ENCODE measurements around the gene MTUS2.

MTUS2 gene

DNA sequence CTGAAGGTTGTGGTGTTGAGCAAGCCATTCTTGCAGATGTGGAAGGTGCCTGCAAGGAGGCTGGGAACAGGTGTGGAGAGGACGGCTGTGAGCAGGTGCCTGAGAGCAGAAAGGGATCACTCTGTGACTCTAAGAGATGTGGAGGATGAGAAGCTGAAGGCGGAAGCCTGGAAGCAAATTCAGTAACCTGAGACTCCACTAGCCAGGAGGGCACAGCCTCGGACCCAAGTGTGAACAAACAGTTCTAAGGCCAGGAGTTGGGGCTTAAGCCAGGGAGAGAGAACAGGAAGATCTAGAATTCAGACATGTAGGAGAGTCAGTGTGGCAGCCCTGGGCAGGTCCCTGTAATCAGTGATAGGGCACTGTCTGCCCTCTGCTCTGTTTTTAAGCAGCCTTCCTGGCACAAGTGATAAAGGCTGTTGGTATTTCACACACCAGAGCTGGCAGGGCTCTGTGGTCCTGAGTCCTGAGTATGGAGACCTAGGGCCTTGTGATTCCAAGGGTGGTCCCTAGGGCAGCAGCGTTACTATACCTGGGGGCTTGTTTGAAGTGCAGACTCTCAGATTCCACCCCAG is 644.1 kb downstream of the MTUS2 start:
- no peak for DNase-seq

DNA sequence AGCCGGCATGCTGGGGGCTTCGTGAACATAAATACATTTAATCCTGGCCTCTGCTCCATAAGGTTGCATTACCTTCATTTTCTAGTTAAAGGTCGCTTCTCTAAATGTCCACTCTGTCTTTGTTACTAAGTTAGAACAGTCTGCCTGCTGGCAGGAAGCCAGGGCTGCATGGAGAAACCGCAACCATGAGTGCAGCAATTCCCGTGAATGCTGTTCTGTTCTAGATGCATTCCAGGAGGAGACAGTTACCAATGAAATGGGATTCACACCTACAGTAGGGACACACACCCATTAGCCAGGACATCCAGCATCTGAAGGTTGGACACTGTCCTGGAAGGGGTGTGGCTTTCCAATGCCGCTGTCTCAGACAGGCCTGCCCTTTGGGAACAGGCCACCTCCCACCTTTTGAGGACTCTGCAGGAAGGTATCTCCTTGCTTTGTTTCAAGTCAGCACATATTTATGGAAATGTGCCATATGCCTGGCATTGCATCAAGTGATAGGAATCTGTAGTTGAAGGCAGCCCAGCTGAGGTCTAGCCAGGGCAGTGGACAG is 645.7 kb downstream of the MTUS2 start:
- DNase-seq: no peak

- DNase-seq: no peak
These were observed 651.4 kb downstream of the MTUS2 start for GRCh38 chr13:29471551-29471950.

- DNase-seq: peak; percentile 44
These were observed 652.3 kb downstream of the MTUS2 start for GRCh38 chr13:29472332-29472961.

DNA sequence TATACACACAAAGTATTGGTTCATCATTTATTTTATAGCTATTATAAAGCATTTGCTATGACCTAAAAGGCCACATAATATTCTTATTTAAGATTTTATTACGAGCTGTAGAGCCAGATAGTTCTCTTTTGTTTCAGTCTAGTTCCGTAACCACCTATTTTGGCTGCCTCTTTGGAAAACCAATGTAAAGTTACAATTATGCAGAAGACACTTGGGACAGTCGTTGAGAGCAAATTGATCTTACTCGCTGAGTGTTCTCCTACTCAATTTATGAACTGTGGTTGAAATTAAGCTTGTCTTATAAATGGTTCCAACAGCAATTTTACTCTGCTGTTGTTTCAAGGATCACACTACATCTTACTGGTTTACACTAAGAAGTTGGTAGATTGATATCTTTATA is 653.0 kb downstream of the MTUS2 start:
- DNase-seq: no peak

DNA sequence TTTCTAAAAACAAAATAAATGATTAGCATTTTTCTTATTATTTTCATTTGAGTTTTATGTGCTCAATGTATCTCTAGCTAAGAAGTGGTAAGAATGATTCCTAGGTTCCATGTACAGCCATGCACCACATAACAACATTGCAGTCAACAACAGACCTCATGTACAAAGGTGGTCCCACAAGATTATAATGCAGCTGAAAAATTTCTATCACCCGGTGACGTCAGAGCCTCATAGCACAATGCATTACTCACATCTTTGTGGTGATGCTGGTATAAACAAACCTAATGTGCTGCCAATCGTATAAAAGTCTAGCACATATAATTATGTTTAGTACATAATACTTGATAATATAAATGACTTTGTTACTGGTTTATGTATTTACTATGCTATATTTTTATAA is 654.9 kb downstream of the MTUS2 start:
- peak; percentile 9 for DNase-seq

- DNase-seq: no peak
These were observed 655.9 kb downstream of the MTUS2 start for GRCh38 chr13:29476046-29476445.

- no peak for DNase-seq
These were observed 659.8 kb downstream of the MTUS2 start for GRCh38 chr13:29479716-29480492.

- DNase-seq: no peak
These were observed 660.9 kb downstream of the MTUS2 start for GRCh38 chr13:29480893-29481525.

- DNase-seq: no peak
These were observed 661.5 kb downstream of the MTUS2 start for GRCh38 chr13:29481603-29482002.

- no peak for DNase-seq
These were observed 662.4 kb downstream of the MTUS2 start for GRCh38 chr13:29482504-29482903.

- DNase-seq: no peak
These were observed 663.1 kb downstream of the MTUS2 start for GRCh38 chr13:29483211-29483610.

DNA sequence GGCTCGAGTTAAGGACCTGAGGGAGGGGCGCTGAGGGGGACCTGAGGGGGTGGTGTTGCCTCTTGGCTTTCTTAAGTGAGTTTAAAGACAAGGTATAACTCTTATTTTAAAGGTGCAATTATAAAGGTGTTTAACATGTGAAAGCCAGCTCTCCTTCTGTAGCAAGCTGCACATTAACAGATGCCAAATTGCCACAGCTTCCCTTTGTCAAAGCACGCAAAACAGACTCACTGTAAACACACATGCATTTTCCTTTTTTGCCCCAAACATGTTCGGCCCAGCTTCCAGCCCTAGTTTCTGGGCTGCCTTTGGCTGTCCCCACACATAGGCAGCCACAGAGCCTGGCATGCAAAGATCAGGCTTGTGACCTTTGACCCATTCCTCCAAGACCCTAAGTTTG is 663.5 kb downstream of the MTUS2 start:
- no peak for DNase-seq

GRCh38 chr13:29484236-29484635 is 664.1 kb downstream of the MTUS2 start:
- DNase-seq: no peak

- no peak for DNase-seq
These were observed 664.7 kb downstream of the MTUS2 start for GRCh38 chr13:29484796-29485195.

- DNase-seq: no peak
These were observed 666.4 kb downstream of the MTUS2 start for GRCh38 chr13:29486551-29486950.

- DNase-seq: no peak
These were observed 667.6 kb downstream of the MTUS2 start for GRCh38 chr13:29487466-29488454.

DNA sequence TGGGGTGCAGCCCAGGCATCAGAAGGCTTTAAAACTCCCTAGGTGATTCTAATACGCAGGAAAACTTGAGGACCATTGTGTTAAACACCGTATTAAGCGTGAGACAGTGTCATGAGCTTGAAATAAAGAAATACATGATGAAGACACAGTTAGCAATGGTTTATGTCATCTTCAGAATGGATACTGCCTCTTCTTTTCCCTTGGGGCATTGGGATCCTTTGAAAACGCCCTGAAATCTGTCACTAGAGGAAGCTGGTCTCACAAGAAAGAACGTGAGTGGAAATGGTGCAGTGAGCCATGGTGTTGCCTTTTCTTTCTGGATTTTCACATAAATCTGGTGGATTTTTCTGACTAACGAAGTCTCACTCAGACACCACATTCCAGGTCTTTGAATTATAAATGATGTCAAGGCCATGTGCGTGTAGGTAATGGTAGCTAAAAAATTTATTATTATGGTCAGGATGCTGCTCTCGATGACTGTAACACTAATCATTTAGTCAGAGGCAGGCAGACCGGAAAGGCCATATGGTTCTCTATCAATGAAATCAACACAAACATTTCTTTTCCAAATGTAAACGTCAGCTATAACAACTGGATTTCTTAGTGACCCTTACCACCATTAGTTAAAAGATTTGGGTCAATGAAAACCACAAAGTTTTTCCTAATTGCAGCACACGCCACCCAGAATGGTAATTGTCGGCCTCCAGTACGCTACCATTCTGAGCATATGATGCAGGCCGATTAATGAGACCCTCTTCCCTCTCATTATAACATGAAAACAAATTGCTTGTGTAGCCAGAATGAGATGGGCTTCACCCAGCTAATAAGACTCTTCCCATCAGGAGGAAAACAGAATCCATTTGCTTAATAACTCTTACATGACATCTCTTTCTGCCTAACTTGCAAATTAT is 669.8 kb downstream of the MTUS2 start:
- no peak for DNase-seq

GRCh38 chr13:29490561-29490885 is 670.4 kb downstream of the MTUS2 start:
- no peak for DNase-seq

- DNase-seq: no peak
These were observed 671.1 kb downstream of the MTUS2 start for GRCh38 chr13:29491248-29491647.

DNA sequence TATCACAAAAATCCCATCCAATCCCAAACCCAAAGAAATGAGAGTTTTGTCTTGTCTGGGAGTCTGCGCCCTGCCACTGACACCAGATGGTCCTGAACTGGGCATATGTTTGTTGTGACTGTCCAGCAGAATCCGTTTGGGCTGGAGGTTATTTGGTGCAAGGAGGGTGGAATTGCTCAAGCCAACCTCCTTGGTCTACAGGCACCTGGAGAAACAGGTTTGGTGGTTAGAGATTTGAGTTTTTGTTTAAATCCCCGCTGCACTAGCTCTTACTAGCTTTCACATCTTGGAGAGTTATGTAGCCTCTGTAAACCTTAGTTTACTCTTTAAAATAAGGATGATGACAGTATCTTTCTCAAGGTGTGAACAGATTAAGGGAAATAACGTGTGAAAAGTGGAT is 673.7 kb downstream of the MTUS2 start:
- no peak for DNase-seq

All from amniotic stem cell (primary cell).